Sigmoid colon (tissue), 7 donors: Measurements from ENCODE around the gene ALDOA. TPM values are rescaled to one million over a fixed set of nuclear protein-coding genes. Genes with fewer than 3 reads are reported as not detected.

Experiments used
- DNase-seq: peaks from one replicate; pipeline ENCODE4 v3.0.0-alpha.2; 2019
- H3K27ac ChIP-seq, 4 donors: fragments of 200-600 bp; sonication (generic); one replicate each; pipeline ENCODE4 v1.5.1; 2016 to 2019; ENCODE audit warnings: mild to moderate bottlenecking in 1 of 4
- H3K27me3 ChIP-seq, 3 donors: fragments of 200-600 bp; sonication (generic); one replicate each; pipeline ENCODE4 v1.5.1; 2019; ENCODE audit warnings: mild to moderate bottlenecking in 1 of 3
- H3K36me3 ChIP-seq, 4 donors: fragments of 200-600 bp; sonication (generic); one replicate each; pipeline ENCODE4 v1.5.1; 2016 to 2019
- H3K4me1 ChIP-seq, 4 donors: fragments of 200-600 bp; sonication (generic); one replicate each; pipeline ENCODE4 v1.5.1; 2017 to 2019
- H3K4me3 ChIP-seq, 4 donors: fragments of 200-600 bp; sonication (generic); one replicate each; pipeline ENCODE4 v1.5.1; 2017 to 2019; ENCODE audit warnings: mild to moderate bottlenecking in 2 of 4, moderate library complexity in 1 of 4
- H3K9me3 ChIP-seq, 4 donors: fragments of 200-600 bp in 3 of 4; sonication (generic) in 3 of 4; one replicate each; pipeline versions ENCODE4 v1.5.1 to v1.6.1; 2013 to 2019
- EP300 ChIP-seq, 4 donors: sonication (generic); formaldehyde crosslinking; IDR thresholded peaks; one replicate each; pipeline ENCODE4 v1.6.1; 2017; ENCODE audit warnings: antibody characterized with exemption in 4 of 4
- POLR2A ChIP-seq, 2 donors: fragments of 450-650 bp; IDR thresholded peaks; one replicate each; pipeline ENCODE4 v1.6.1; 2016; ENCODE audit warnings: antibody characterized with exemption in 2 of 2, mild to moderate bottlenecking in 2 of 2, moderate library complexity in 2 of 2
- POLR2AphosphoS5 ChIP-seq, 4 donors: sonication (generic); formaldehyde crosslinking; IDR thresholded peaks; one replicate each; pipeline ENCODE4 v1.6.1; 2017; ENCODE audit warnings: antibody characterized with exemption in 4 of 4
- WGBS, 2 donors: extraction: QIAGEN DNeasy Blood & Tissue Kit; methylation state at CpG; one replicate each; pipeline ENCODE4 v1.1.7; 2013; 5-methylcytosine and 5-hydroxymethylcytosine counted together
- intact Hi-C: fragments of 100-400 bp; cut with DNase I; formaldehyde crosslinking; loops from one replicate; pipeline ENCODE4 v1.15.1; 2023
- polyA plus RNA-seq, 3 donors: library from polyadenylated mRNA; stranded (reverse); fragments of 200-250 nt; gene quantifications; one replicate each; pipeline ENCODE4 v1.2.3, GENCODE V29; 2013
- total RNA-seq, 4 donors: library from RNA; depleted of rRNA; stranded (reverse); fragments of >200 nt; gene quantifications; one replicate each; pipeline ENCODE4 v1.1.0, GENCODE V29; 2016
- TF ChIP-seq, protein P1 (sequence below), 4 experiments: fragments of 450-650 bp in 3 of 4; fragments of 200-600 bp in 1 of 4; IDR thresholded peaks; one replicate each; pipeline ENCODE4 v1.5.1; 2016 to 2019; ENCODE audit warnings: antibody characterized with exemption in 4 of 4, mild to moderate bottlenecking in 3 of 4, moderate library complexity in 2 of 4
- donor health status: healthy with polysubstance abuse.
- donor health status: Bipolar disorder and iron deficiency.
- donor health status: healthy.

ALDOA gene
- total and polyA plus RNA-seq, 7 donors: 905 to 1,667 (median 1,010) TPM

DNA sequence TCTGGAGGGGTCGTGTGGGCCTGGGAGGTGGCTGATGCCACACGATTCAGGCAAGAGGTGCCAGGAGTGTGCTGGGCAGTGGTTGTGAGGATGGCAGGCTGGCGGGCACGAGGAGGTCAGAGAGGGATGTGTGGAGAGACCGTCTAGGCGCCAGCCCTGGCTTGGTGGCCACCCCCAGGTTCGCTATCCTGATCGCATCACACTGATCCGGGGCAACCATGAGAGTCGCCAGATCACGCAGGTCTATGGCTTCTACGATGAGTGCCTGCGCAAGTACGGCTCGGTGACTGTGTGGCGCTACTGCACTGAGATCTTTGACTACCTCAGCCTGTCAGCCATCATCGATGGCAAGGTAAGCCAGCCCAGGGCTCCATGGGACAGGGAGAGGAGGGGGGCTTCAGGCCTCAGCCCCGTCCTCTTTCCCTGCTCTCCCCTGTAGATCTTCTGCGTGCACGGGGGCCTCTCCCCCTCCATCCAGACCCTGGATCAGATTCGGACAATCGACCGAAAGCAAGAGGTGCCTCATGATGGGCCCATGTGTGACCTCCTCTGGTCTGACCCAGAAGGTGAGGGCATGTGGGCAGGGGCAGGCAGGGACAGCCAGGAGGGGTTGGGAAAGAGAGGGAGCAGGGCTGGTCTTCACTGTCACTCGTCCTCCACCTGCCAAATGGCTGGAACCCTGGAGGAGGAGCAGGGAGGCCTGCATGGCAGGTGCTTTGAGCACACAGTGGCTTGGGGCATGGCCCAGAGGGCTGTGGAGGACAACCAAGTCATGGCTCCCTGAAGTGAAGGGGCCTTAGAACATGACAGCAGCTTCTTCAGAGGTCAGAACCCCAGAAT, 17.9 kb downstream of the ALDOA start:
- peaks cover 21 to 73% (median 44%) of the 10 kb centered on the region in 4 donors for H3K36me3 ChIP-seq
- no peak overlapping the region for H3K27ac ChIP-seq
- H3K9me3 ChIP-seq: no peaks in the 10 kb centered on the region
- intact Hi-C loops: no loop called here
- TF ChIP-seq EP300 (IDR thresholded peaks at IDR 0.05) (no peak), POLR2A (IDR thresholded peaks at IDR 0.05) (no peak), POLR2AphosphoS5 (IDR thresholded peaks at IDR 0.05) (no peak)
- TF ChIP-seq, protein P1, sequence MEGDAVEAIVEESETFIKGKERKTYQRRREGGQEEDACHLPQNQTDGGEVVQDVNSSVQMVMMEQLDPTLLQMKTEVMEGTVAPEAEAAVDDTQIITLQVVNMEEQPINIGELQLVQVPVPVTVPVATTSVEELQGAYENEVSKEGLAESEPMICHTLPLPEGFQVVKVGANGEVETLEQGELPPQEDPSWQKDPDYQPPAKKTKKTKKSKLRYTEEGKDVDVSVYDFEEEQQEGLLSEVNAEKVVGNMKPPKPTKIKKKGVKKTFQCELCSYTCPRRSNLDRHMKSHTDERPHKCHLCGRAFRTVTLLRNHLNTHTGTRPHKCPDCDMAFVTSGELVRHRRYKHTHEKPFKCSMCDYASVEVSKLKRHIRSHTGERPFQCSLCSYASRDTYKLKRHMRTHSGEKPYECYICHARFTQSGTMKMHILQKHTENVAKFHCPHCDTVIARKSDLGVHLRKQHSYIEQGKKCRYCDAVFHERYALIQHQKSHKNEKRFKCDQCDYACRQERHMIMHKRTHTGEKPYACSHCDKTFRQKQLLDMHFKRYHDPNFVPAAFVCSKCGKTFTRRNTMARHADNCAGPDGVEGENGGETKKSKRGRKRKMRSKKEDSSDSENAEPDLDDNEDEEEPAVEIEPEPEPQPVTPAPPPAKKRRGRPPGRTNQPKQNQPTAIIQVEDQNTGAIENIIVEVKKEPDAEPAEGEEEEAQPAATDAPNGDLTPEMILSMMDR (IDR thresholded peaks at IDR 0.05): no peak
- peaks cover 0 to 7% (median 3%) of the 10 kb centered on the region in 4 donors for H3K4me1 ChIP-seq
- DNase-seq: no peak
- WGBS, 2 donors: 92 to 95% methylated on average over 24 of the region's 24 CpGs
- no peaks in the 10 kb centered on the region for H3K27me3 ChIP-seq
- no peak overlapping the region for H3K4me3 ChIP-seq

DNA sequence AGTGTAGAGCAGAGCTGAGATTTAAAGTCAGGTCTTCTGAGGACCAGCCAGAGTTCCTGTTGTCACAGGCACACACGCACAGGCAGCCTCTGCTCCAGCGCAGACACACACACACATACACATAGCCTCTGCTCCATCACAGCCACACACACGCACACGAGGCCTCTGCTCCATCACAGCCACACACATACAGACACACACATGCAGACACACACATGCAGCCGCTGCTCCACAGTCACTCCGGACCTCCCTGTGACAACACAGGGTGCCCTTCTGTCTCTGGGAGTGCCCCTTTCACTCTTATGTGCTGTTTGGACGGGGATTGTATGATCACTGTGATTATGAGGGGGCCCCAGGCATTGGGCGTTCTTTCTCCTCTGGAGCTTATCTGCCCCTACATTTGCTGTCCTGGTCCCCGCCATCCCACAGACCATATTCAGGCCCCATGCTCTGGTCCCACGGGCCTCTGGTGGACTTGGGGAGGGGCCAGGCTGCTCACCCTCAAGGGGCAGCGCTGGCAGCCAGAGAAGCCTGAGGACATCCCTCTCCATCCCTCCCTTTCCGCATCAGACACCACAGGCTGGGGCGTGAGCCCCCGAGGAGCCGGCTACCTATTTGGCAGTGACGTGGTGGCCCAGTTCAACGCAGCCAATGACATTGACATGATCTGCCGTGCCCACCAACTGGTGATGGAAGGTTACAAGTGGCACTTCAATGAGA, 18.7 kb downstream of the ALDOA start:
- Histone ChIP-seq H3K4me1 (no peaks in the 10 kb centered on the region), H3K36me3 (peaks cover 21 to 64% (median 42%) of the 10 kb centered on the region in 4 donors), H3K4me3 (no peak overlapping the region), H3K9me3 (no peaks in the 10 kb centered on the region), H3K27ac (peak overlapping the region in 1 of 4 donors; percentile 47), H3K27me3 (no peaks in the 10 kb centered on the region)
- no peak for DNase-seq
- WGBS, 2 donors: 88 to 93% methylated on average over 18 of the region's 18 CpGs
- intact Hi-C loops: no loop called here
- TF ChIP-seq POLR2AphosphoS5 (IDR thresholded peaks at IDR 0.05): no peak
- no peak for TF ChIP-seq EP300 (IDR thresholded peaks at IDR 0.05)

DNA sequence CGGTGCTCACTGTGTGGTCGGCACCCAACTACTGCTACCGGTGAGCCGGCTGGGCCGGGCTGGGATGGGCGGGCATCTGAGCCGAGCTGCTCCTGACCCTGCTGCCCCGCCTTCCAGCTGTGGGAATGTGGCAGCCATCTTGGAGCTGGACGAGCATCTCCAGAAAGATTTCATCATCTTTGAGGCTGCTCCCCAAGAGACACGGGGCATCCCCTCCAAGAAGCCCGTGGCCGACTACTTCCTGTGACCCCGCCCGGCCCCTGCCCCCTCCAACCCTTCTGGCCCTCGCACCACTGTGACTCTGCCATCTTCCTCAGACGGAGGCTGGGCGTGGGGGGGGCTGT, 19.2 kb downstream of the ALDOA start:
- peaks cover 21 to 59% (median 42%) of the 10 kb centered on the region in 4 donors for H3K36me3 ChIP-seq
- TF ChIP-seq EP300 (IDR thresholded peaks at IDR 0.05): no peak
- TF ChIP-seq POLR2AphosphoS5 (IDR thresholded peaks at IDR 0.05): no peak
- TF ChIP-seq POLR2A (IDR thresholded peaks at IDR 0.05): no peak
- TF ChIP-seq, protein P1 (IDR thresholded peaks at IDR 0.05): no peak
- intact Hi-C loops: no loop called here

DNA sequence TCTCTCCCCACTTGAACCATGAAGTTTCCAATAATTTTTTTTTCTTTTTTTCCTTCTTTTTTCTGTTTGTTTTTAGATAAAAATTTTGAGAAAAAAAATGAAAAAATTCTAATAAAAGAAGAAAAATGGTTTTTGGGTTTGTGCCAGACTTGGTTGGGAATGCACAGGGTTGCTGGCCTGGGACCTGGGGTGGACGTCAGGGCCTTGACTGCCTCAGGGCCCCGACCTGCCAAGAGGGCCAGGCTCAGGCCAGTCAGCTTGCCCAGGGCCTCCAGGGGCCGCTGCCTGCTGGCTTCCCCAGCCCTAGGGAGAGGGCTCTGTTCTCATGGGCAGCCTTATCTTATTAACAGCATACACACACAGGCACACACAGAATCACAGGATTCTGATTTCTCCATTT, 19.7 kb downstream of the ALDOA start:
- whole genome bisulfite sequencing, 2 donors: 77 to 88% methylated on average over 3 of the region's 3 CpGs
- intact Hi-C loops: no loop called here
- no peak overlapping the region for H3K4me3 ChIP-seq
- no peaks in the 10 kb centered on the region for H3K9me3 ChIP-seq
- H3K4me1 ChIP-seq: no peaks in the 10 kb centered on the region
- peaks cover 21 to 56% (median 42%) of the 10 kb centered on the region in 4 donors for H3K36me3 ChIP-seq
- no peak for DNase-seq
- H3K27ac ChIP-seq: peak overlapping the region; percentile 18 to 47 (median 38)
- TF ChIP-seq, protein P1 (IDR thresholded peaks at IDR 0.05): no peak
- TF ChIP-seq POLR2AphosphoS5 (IDR thresholded peaks at IDR 0.05) (no peak), EP300 (IDR thresholded peaks at IDR 0.05) (no peak), POLR2A (IDR thresholded peaks at IDR 0.05) (no peak)
- H3K27me3 ChIP-seq: no peaks in the 10 kb centered on the region

More for the DNA sequence above, 19.2 kb downstream of the ALDOA start:
- H3K27me3 ChIP-seq: no peaks in the 10 kb centered on the region
- WGBS, 2 donors: 77 to 78% methylated on average over 17 of the region's 17 CpGs
- DNase-seq: peak; percentile 79
- H3K4me3 ChIP-seq: no peak overlapping the region
- H3K9me3 ChIP-seq: no peaks in the 10 kb centered on the region
- peak overlapping the region in 2 of 4 donors; percentile 45 to 47 for H3K27ac ChIP-seq
- H3K4me1 ChIP-seq: no peaks in the 10 kb centered on the region

DNA sequence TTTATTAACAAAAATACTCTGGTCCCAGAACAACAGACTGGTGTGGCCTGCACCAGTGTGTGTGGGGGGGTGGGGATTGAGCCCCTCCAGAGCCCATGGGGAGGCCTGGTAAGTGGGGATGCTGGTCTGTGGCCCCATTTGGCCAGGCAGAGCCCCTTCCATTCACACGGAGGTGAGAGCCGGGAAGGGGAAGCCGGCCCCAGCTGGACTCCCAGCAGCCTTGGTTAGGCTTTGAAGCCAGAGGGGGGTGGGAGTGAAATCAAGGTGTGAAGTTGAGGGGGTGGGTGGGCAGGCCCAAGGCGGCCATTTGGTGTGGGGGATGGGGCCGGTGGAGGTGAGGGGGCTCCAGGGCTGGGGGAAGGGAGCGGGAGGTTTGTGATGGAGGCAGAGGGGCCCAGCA, 20.3 kb downstream of the ALDOA start:
- DNase-seq: no peak
- Histone ChIP-seq H3K27me3 (no peaks in the 10 kb centered on the region), H3K4me1 (peaks cover 0 to 3% (median 2%) of the 10 kb centered on the region in 4 donors), H3K9me3 (no peaks in the 10 kb centered on the region), H3K36me3 (peaks cover 21 to 50% (median 38%) of the 10 kb centered on the region in 4 donors), H3K4me3 (no peak overlapping the region), H3K27ac (peak overlapping the region; percentile 18 to 47 (median 38))
- TF ChIP-seq POLR2A (IDR thresholded peaks at IDR 0.05) (no peak), EP300 (IDR thresholded peaks at IDR 0.05) (no peak), POLR2AphosphoS5 (IDR thresholded peaks at IDR 0.05) (no peak)
- TF ChIP-seq, protein P1 (IDR thresholded peaks at IDR 0.05): no peak
- intact Hi-C loops: no loop called here
- 88 to 90% methylated on average over 6 of the region's 6 CpGs for WGBS, 2 donors
